GM19043 (cell line): ENCODE measurements around the gene SH3RF1.

Experiments used
- ATAC-seq: cut with Tn5 transposase; IDR thresholded peaks from one replicate; pipeline ENCODE4 v1.9.1; 2021; ENCODE audit warnings: low read depth; ENCODE audit not compliant: unreplicated experiment

Gene SH3RF1

DNA sequence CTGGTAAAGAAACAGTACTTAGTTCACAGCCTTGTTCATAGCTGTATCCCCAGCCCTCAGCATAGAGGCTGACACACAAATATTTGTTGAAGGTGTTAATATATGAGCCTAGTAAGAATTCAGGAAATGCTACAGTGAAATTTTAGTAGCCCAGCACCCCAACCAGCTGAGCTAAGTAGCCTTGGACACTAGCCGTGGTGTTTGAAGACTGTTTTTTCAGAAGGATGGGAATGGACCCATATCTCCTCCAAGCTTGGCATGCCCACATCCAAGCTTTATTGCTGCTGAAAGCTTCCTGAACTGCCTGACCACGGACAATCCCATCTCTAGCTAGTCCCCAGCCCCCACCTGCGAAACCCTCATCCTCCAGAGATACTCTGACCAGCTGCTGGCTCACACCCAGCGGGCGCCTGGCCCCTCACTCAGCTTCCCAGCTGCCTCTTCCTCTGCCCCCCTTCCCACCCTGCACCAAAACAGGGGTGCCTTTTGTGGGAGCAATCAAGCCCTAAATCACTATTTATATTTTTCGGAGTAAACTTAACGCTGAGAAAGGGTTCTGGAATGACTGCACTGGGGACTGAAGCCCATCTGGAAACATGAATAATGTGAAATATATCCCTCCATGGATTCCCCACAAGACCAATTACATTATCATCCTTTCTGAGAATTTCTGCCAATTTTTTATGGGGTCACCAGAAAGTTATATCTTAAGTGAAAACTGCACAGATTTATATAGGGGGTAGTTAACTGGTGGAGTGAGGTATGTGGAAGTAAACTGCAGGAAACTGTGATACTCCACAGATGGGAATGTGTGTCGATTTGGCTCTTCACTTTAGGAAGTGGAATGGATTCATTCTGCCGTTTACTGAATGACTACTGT lies 219.6 kb downstream of the SH3RF1 start:
- ATAC-seq: no peak

DNA sequence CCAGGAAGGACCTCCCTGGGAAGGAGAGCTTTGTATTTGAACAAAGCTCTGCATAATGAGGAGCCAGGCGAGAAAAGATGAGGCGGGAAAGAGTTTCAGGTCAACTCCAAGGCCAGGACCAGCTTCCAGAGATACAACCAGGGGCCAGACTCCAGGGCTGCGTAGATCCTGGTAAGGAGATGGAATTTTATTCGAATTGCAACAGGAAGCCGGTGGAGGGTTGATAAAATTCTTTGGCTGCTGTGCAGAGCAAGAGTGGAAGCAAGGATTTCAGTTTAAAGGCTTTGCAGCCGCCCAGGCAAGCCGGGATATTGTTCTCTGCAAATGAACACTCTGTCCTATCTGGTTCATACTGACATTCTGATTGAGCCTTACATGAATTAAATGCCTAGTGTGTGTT lies 220.5 kb downstream of the SH3RF1 start:
- ATAC-seq: no peak

DNA sequence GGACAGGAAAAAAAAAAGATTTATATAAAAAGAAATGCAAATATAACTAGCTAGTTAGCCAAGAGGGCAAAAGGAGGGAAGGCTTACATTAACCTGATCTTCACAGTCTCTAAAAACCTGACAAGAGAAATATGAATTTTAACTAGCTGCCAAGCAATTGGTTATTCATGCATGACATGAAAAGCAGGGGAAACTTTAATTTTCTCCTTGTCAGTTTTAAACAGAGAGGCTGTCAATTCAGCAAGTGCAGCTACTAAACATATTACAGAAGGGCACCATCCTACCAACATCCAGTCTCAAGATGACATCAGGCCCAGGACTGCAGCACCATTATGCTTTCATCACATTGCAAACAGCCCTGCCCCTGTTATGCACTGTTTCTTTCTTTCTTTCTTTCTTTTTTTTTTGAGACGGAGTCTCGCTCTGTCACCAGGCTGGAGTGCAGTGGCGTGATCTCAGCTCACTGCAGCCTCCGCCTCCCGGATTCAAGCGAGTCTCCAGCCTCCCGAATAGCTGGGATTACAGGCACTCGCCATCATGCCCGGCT lies 221.8 kb downstream of the SH3RF1 start:
- ATAC-seq: no peak

DNA sequence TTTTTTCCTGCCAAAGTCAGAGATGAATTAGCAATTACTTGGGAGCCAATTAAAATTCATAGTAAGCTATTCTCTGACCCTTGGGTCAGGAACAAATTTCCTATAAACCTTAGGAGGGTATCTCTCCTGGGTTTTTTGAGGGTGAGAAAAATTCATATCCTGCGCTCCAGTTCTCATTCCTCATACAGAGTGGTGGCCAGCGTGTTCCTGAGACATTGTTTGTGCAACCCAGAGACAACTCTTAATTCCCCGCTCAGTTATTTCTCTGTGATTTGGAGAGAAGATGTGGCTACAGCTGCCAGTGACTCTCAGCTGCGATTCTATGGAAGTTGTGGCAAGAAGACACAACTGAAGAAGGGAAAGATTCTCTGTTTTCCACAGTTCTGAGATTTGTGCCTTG lies 222.8 kb downstream of the SH3RF1 start:
- no peak for ATAC-seq

DNA sequence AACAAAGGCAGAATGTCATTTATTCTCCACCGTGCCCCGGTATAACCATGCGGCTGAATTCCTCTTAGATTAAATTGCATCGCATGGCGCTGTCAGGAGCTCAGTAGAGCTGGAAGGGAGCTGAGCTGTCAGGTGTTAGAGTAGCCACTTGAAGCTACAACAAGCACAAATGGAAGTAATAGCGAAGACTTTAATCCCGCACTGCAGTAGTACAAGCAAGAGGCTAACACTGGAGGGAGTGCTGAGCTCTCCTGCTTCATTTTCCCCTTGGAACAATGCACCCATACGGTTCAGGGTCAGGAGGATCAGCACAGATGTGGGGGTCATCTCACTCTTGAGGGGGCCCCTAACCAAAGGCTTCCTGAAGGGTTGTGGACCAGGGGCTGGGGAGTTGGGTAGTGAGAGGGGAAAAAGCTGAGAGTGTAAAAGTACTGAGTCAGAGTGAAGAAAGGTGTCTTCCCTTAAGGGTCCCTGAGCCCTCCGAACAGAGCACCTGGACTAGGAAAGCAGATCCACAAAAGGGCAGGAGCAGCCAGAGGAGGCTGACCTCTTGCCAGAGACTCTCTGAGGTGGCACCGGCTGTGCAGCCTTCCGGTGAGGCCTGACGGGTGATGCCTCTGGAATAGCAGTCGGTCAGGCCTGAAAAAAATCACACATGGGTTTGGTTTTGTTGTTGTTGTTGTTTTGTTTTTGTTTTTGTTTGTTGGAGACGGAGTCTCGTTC lies 224.7 kb downstream of the SH3RF1 start:
- no peak for ATAC-seq

DNA sequence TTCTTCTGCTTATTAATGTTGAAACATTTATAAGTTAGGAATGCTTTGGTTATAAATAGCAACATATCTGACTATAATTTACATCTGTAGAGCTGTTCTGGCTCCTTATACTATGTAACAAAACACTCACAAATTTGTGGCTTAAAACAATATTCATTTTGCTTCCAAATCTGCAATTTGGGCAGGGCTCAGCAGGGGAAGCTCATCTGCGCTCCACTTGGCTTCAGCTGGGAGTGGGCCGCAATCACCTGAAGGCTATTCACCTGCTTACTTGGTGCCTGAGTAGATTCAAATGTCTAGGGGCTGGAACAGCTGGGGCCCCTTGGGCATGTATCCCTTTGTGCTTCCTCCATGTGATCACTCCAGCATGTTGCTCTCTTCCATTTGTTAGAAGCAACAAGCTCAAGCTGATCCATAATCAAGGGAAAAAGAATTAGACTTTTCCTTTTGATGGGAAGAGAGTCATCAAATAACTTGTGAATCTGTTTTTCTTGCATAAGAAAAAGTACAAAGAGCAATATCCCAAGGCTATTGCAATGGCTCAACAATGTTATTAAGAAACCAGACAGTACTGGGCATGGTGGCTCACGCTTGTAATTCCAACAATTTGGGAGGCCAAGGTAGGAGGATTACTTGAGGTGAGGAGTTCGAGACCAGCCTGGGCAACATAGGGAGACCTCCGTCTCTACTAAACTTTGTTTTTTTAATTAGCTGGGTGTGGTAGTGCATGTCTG lies 225.9 kb downstream of the SH3RF1 start:
- ATAC-seq: no peak
